HG03565 (cell line): ENCODE results near the gene FRYL.

Experiments
- ATAC-seq: cut with Tn5 transposase; IDR thresholded peaks from one replicate; pipeline ENCODE4 v1.9.1; 2021; ENCODE audit warnings: mild to moderate bottlenecking, moderate library complexity; ENCODE audit not compliant: unreplicated experiment

The FRYL gene

DNA sequence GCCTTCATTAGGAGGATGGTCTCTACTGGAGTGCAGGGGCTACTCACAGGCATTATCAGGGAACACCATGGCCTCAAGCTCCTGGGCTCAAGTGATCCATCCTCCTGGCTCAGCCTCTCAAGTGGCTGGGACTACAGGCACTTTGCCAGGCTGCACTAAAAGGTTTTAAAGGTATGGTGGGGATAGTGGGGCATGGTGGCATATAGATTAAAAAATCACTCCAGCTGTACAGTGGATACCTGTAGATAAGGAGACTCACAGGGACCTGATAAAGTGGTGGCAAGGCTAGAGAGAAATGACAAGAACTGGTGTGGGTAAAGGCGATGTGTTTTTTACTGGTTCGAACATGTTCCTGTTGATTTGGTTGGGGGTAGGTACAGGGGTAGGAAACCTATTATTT lies 284.1 kb downstream of the FRYL start:
- ATAC-seq = no peak

DNA sequence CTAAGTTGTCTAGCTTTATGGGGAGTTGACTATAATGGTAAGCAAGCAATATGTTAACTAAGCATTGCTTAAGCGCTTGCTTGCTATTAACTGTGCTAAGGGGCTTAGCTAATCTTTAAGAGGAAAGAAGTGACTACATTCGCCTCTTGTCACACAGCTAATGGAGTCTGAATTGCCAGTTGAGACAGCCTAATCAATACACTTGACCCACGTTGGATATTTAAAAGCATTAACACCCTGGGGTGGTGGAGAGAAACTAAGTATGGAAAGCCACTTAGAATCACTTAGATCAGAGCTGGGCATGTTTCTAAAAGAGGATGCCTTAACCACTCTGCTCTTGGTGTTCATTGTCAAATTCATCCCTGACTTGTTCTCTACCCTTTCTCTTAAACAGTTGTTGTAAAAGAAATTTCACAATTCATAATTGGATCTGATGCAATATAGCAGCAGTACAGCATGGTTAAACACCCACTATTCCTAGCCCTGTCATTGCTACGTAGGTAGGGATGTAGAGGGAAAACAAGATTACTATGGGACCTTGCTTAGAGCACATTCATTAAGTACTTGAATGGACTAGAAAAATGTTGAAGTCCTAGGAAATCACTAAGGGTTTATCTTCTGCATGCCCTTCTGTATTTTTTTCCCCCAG lies 286.5 kb downstream of the FRYL start:
- ATAC-seq = no peak

DNA sequence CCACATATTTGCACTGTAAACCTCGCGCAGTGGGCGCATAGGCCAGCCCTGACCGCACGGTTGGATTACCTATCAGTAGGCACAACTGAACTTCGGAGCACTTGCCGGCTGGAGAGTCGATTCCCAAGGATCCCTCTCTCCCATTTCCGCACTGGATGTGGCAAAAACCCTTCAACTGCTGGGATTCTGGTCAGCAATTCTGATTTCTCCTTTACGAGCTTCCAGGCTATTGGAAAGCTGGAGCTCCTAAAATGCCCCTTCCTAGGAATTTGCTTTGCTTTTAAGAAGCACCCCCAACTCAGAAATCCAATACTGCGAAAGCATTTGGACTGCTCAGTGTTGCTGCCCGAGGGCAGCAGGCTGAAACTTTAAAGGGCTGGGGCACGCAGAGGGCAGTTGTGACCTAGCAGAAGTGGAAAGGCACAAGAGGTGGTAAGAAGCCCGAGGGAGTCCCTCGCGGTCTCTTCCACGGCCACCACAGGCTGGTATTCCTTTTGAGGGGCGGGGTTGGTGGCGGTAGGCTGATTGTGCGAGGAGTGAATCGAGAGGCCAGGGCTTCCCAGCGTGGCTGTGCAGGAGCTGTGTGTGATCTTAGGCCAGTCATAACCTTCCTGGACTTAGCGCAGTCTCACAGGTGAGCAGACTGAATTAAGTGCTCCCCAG lies 288.4 kb downstream of the FRYL start:
- no peak for ATAC-seq

GRCh38 chr4:48490680-48491513 lies 289.2 kb downstream of the FRYL start:
- ATAC-seq = no peak

- no peak for ATAC-seq
Measured at GRCh38 chr4:48490012-48490679, 289.9 kb downstream of the FRYL start, which contains the start of gene ZAR1. ZAR1 (plus strand) TSS chr4:48490252; CDS start chr4:48490292, 40 bp downstream.

DNA sequence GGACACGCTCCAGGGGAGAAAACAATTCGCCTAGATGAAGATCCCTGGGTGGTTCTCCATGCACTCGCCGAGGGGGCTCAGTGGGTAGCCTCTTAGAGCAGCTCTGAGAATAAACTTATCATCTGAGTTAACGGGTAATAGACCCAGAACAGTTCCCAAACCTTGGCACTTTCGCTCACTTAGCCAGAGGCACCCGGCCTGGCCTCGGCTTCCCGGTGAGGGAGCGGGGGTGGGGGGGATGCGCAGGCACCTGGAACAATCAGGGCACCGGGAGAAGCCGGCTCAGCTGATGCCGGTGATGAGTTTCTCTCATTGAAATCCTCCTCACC lies 290.4 kb downstream of the FRYL start:
- no peak for ATAC-seq

- no peak for ATAC-seq
Measured at GRCh38 chr4:48484494-48485168, 295.4 kb downstream of the FRYL start.

GRCh38 chr4:48483777-48484493 lies 296.1 kb downstream of the FRYL start:
- ATAC-seq = no peak

DNA sequence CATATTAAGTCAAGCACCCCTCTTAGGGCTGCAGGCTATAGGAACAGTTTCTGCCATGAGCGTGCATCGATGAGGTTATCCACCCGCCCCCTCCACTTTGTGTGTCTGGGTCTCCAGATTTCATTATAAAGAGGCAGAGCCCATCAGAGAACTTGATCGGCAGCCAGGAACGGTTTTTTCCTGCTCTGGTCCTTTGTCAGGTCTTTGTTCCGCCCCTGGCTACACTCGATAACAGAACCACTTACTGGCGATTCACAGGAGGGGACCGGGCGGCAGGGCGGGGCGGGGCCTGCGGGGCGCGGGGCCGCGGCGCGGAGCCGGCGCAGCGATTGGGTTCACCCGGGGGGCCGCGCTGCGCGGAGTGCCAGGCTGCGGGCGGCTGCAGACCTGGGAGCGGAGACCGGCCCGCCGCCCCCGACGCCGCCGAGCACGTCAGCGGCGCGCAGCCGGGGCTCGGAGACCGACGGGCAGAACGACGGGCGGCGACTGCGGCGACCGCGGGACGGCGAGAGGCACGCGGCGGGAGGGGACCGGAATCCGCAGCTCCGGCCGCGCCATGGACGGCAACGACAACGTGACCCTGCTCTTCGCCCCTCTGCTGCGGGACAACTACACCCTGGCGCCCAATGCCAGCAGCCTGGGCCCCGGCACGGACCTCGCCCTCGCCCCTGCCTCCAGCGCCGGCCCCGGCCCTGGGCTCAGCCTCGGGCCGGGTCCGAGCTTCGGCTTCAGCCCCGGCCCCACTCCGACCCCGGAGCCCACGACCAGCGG lies 296.9 kb downstream of the FRYL start, which contains the start of gene SLC10A4:
TSS of gene SLC10A4 (plus strand) at position 338 of the 771 bp plus-strand sequence. CDS start at position 557, 219 bp downstream.
- no peak for ATAC-seq

DNA sequence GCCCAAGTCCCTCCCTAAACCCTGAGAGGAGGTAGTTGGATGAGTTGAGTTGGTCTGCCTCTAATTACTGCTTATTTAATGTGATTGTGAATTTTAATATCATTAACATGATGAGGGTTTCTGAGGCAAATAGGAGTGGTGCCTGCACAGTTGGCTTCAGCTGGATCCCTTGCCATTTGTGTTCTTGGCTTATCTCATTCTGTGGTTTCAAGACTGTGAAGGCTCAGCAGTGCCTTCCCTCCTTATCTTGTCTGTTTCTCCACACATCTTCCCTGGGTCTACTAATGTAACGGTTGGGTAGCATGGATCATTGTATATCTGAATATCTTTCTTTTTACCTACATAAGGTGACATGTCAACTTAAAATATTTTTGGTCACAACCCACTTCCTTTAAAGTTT lies 298.5 kb downstream of the FRYL start:
- no peak for ATAC-seq

DNA sequence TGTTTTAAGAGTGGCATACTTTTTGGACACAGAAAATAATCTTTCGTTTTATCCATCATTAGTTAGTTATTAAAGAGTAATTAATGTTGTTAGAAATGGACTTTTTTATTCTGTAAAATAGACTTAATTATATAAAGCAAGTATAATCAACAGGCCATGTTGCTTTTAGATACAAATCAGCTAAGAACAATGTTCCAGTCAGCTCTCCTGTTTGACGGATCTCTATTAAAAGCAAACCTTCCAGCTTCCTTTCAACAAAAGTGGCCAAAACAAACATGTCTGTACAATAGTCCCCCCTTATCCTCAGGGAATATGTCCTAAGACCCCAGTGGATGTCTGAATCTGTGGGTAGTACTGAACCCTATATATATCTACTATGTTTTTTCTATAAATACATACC lies 301.8 kb downstream of the FRYL start:
- ATAC-seq = no peak

- ATAC-seq = no peak
Measured at GRCh38 chr4:48475770-48476169, 304.3 kb downstream of the FRYL start.

- no peak for ATAC-seq
Measured at GRCh38 chr4:48472794-48473193, 307.3 kb downstream of the FRYL start.

- no peak for ATAC-seq
Measured at GRCh38 chr4:48470570-48470969, 309.5 kb downstream of the FRYL start.

DNA sequence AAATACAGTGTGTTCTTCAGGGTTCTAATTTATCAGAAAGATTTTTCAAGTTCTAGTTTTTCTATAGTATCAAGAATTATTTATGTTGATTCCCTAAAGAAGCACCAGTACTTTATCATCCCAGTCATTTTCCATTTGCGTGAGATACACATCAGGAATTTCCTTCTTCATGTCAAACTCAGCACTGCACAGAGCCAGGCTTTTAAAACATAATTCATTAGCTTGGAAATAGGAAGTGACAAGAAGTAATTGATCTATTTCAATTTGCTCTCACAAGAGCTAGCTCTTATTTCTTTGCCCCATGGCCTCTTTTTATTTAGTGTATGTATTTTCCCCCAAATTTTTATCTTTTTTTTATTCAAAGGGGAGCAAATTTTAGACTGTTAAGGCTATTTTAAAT lies 309.9 kb downstream of the FRYL start:
- ATAC-seq = no peak

GRCh38 chr4:48467891-48468290 lies 312.2 kb downstream of the FRYL start:
- ATAC-seq = no peak

DNA sequence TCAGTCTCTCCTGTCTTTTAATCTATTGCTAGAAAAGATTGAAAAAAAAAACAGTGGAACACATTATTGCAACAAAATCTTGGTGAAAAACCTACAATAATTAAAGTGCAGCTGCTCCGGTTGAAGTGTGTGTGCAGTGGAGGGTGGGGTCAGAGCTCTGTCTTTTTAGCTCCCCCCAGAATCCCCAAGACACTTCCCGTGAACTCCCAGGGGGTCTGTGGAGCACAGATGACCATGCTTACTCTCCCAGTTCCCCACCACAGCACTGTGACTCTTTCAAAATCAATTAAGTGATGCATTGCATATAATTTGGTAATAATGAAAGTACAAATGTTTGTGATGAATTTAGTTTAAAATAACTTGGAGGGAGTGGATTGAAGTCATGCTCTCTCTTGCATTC lies 312.6 kb downstream of the FRYL start:
- ATAC-seq = no peak

GRCh38 chr4:48462363-48462762 lies 317.7 kb downstream of the FRYL start:
- ATAC-seq = no peak

DNA sequence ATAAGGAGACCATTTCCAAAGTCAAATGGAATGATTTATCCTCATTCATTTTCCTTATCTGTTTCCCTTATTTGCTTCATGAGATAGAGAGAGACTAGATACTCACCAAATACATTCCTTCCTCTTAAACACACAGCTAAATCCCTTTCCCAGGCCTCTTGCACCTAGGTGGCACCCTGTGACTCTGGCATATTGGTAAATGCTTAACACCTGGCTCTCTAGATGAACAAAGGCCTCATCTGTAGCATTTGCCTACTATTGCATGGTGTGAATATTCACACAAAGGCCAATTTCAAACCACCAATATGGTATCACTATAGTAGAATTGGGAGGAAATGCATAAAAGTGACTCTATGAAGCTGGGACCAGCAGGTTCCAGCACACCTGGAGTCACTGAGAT lies 319.1 kb downstream of the FRYL start:
- no peak for ATAC-seq
